IPS DF 19.7 (cell line): ENCODE data around the gene BMP7.
"Not testable (repeated sequence)": the region's sequence is repeated elsewhere in the genome, so short reads cannot be mapped to it uniquely, and the experiment has no call there.

Experiments used
- DNase-seq: peaks from one replicate; pipeline ENCODE4 v3.0.0-alpha.2; 2013; ENCODE audit warnings: low read depth, low spot score

The BMP7 gene

DNA sequence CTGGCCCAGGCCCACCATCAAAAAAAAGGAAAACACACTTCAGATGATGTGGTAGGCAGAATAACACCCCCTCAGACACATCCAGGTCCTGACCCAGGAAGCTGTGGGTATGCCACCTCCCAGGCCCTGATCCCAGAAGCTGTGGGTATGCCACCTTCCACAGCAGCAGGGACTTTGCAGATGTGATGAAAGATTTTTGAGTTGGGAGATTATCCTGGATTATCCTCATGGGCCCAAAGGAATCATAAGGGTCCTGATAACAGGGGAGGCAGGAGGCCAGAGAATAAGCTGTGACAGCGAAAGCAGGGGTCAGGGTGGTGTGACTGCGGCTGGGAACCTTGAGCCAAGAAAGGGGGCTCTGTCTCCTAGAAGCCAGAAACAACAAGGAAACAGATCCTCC, 55.0 kb downstream of the BMP7 start:
- DNase-seq: no peak

DNA sequence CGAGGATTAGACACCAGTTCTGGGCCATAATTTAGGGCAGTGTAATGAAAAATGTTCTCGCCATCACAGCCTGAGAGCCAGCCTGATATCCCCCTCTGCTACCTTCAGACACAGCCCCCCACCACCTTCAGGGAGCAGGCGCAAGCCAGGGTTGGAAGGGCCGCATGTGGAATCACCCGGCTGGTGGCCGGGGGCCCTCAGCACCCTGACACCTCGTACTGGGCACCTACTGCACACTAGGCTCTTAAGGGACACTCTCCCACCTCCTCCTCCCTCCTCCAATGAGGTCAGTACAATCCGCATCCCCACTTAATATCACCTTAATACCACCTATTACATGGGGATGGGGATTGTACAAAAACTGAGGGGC, 55.5 kb downstream of the BMP7 start:
- no peak for DNase-seq

DNA sequence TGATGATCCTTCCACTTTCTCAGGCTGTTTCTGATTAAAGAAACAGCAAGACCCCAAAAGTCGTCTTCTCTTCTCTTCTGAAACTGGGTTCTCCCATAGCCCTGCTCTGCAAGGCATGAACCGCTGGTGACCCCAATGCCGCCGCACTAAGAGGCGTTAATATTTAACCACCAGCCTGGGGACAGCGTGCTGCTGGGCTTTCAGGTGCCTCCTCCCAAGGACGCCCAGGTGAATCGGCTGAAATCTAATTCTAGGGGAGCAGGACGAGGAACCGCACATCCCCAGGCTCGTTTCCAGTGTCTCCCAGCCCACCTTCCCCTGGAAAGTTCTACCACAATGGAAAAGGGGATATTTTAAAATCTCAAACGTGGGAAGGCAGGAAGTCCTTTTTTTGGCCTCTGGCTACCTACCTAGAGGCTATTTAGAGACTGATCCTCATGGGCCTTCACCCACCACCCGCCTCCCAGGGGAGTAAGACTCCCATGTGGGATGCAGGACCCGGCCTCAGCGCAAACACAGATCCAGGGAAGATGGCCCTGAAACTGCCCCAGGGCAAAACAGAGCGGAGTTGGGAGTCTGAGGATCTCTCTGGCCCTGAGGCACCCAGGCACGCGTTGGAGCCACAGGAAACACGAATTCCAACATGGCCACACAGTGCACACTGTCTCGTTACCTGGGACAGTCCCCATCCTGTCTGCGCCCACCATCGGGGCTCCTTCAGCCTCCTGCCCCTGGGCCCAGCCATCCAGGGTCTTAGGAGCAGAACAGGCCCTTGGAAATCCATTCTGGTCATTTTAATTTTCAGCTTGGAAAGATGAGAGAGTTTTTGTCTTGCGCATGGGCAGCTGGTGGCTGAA, 56.2 kb downstream of the BMP7 start:
- no peak for DNase-seq

DNA sequence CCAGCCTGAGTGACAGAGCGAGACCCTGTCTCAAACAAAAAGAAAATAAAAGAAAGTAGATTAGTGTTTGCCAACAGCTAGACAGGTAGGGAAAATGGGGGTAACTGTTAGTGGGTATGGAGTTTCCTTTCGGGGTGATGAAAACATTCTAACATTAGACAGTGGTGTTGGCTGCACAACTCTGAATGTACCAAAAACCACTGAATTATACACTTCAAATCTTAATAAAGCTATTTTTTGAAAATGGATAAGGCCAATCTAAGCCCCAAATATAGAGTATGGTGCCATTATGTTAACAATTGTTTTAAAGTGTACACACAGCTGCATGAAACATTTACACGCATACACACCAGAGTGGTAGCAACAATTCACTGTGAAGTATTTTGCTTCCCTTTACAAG, 57.0 kb downstream of the BMP7 start:
- no peak for DNase-seq

DNA sequence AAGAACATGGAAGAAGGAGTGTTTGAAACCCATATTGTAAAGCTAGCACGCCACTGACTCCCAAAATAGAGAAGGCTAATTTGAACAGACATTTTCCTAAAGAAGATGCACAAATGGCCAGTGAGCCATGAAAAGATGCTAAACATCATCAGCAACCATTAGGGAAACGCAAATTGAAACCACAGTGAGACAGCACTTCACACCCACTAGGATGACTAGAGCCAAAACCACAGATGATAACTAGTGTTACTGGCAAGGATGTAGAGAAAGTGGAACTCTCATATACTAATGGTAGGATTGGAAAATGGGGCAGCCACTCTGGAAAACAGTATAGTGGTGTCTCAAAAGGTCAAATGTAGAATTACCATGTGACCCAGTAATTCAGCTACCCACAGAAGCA, 58.2 kb downstream of the BMP7 start:
- no peak for DNase-seq

DNA sequence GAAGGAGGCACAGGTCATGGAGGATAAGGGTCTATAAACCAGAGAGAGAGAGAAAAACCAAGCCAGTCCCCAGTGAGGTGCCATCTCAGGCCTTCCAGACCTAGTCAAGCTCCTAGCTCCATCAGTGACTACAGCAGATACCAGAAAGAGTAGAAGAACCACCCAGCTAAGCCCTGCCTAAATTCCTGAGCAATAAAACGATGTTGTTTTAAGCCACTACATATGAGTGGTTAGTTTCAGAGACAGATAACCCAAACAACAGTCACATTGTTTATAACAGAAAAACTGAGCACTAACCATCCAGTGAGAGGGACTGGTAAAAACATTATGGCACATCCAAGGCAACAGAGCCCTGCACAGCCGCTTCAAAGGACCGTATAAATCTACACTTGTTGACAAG, 59.2 kb downstream of the BMP7 start:
- no peak for DNase-seq

DNA sequence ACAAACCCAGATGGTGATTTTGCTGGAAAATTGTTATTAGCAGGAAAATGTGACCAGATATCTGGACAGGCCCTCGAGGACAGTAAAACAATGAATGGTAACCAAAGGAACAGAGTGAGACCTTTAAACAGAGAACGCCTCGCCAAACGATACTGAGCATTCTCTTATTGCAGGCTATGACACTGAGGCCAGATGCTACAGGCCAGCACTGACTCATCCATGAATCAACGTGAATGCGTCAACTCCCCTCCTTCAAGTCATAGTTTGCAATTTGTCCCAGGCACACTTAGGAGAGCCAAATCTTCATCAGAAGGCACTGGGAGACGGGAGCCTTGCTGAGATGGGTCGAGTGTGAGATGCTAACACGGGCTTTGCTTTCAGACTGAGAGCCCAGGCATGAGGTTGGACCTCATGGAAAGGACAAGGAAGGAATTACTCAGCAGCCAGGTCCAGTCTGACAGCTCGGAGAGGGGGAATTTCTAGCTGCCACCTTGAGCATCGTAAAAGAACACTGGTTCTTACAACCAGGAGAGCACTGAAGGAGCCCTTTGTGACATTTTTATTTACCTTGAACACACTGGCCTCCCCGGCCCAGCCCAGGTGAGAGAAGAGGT, 60.7 kb downstream of the BMP7 start:
- DNase-seq: no peak

DNA sequence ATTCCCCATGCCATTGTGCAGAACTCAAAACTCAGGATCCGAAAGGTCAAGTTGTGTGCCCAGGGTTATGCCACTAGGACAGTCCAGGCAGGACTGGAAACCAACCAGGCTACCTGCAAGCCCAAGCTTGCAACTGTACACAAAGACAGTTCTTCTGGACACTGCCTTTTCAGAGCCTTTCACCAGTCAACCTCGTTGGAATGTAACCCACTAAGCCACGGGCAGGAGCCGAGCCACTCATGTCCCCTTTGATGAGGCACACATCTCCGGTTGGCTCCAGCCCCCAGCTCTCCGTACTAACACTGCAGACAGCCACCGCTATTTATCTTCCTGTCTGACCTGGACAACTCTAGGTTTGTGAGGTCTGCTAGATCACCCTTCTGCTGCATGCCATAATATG, 62.5 kb downstream of the BMP7 start:
- no peak for DNase-seq

DNA sequence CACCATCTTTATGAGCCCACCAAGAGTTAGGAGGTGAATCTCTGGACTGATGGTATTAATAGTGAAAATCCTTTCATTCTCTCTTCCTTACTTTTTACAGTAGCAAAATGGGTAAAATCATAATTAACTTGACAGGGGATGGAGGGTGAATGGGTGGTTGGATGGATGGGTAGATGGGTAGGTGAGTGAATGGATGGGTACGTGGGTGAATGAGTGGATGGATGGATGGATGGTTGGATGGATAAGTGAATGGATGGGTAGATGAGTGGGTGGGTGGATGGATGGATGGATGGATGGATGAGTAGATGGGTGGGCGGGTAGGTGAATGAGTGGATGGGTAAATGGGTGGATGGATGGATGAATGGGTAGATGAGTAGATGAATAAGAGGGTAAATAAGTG, 63.2 kb downstream of the BMP7 start:
- DNase-seq: no peak

DNA sequence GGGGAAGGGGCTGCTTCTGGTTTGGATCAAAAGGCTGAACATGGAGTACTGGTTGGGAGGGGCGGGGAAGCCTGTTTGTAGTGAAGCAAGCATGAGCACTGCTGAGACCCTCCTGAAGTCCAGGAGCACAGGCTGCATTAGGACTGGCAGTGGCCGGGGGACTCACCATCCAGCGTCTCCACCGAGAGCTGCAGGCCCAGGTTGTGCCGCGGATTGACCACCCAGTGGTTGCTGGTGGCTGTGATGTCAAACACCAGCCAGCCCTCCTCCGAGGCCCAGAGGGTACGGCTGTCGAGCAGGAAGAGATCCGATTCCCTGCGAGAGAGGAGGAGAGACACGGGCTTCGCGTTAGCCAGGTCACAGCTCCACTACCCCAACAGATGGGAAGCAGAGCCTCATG, 64.1 kb downstream of the BMP7 start:
- no peak for DNase-seq

DNA sequence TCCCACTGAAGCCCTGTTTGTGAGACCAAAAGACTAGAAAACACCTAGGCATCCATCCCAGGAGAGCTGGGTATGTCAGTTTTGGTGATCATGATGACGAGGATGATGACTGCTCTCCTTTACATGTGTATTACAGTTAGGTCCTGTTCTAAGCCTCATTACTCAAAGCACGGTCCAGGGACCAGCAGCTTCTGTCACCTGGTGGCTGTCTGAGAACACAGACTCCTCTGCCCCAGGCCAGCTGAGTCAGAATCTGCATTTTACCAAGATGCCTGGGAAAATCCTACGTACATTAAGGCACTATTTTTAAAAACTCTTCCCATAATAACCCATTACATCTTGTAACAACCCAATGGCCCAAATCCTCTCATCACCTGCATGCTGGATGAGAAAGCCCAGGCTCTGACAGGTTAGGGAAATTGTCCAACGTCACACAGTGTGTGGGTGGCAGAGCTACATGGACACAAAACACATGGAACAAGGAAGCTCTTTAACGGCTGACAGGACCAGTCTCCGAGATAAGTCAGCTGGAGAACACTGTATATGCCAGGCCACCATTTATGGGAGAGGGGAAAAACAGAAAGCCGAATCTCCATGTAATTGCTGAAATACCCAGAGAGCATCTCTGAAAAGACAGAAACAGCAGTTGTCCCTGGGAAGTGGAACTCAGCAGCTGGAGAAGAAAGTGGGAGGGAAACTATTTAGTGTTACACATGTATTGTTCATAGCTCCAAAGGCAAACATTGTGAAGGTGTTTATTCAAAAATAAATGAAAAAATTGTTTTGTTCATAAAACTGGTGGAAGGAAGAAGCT, 65.4 kb downstream of the BMP7 start:
- no peak for DNase-seq

DNA sequence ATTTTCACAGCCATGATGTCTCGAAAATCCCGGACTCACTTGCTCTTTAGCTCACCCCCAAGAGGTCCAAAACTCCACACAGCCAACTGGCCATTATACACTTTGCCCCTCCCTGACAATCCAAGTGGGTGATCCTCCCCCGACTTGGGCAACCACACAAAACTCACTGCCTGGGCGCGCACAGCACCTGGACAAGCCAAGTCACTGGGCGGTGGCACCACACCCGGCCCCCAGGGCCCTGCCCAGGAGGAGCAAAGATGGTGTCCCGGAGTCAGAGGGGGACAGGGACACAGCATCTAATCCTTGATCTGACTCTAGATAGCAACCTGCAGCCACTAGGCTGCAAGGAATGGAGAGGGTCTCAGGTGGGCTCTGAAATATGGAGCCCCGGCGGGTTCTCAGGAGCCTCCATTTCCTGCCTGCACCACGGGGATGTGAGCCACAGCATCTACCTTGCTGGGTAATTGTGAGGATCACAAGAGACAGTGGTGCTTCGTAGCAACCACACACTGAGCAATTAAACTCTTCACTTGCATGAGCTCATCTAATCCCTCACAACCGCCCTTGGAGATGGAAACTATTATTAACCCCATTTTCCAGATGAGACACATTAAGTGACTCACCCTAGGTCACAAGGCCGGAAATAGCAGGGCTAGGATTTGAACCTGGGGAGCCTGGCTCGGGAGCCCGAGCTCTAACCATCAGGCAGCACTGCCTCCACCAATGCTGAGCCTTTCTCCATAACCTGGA, 66.6 kb downstream of the BMP7 start:
- no peak for DNase-seq

DNA sequence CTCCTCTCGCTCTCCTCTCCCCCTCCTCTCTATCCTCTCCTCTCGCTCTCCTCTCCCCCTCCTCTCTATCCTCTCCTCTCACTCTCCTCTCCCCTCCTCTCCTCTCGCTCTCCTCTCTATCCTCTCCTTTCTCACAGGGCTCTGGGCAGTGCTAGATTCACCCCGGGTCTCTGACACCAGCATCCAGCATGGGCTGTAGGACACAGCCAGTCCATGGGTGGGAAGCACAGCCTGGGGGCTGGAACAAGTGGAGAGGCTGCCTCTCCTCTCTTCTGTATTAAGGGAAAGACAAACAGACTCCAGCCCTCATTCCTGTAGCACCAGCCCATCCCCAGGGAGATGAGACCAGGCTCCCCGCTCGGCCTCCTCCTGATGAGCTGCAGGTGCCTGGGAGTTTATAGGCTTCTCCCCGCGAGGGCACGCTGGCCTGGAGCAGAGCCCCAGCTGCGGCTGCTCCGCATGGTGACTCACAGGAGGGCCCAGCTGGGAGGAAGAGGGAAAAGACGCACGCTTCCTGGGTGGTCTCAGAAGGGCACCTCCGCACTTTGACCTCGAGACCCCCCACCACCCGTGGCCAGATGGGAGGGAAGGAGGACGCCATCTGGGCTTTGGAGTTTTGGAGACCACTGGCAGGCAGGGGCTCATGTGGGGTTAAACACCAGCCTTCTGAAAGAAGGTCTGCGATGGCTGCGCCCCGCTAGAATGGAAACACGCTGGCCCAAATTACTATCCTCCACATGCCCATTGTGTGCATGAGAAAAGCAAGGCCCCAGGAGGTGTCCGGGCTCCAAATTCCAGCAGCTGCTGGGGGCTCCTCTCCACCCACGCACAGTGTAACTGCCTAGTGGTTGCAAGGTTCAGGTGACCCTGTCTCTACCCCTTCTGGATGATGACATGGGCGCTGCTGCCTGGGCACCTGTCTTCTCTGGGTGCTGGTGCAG, 68.0 kb downstream of the BMP7 start:
- DNase-seq: no peak

DNA sequence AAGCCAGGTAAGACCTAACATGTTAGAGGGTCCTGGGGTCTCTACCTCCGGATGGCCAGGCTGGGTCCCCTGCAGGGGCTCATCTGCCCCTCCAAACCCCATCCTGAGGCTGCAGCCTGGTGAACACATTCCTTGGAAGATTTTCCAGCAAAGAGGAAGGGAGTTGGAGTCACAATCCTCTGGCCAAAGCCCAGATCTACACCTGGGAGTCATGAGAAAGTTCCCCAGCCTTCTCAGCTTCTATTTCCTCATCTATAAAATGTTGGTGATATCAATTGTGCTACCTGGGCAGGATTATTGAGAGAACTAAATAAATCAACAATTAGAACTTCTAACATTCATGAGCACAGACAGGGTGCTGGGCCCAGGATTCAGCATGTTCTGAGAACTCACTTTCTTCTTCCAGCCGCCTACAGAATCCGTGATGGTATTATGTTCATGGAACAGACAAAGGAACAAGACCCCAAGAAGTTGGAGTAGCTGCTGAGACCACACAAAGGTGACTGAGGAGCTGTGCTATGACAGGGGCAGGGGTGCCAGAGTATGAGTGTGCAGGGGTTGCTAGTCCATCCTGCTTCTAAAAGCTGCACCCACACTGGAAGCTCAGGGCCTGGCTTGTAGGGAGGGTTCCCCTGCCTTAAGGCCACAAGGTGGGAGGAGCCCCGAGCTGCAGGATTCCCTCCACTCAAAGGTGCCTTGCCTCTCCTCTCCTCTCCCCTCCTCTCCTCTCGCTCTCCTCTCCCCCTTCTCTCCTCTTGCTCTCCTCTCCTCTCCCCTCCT, 68.9 kb downstream of the BMP7 start:
- DNase-seq: no peak

DNA sequence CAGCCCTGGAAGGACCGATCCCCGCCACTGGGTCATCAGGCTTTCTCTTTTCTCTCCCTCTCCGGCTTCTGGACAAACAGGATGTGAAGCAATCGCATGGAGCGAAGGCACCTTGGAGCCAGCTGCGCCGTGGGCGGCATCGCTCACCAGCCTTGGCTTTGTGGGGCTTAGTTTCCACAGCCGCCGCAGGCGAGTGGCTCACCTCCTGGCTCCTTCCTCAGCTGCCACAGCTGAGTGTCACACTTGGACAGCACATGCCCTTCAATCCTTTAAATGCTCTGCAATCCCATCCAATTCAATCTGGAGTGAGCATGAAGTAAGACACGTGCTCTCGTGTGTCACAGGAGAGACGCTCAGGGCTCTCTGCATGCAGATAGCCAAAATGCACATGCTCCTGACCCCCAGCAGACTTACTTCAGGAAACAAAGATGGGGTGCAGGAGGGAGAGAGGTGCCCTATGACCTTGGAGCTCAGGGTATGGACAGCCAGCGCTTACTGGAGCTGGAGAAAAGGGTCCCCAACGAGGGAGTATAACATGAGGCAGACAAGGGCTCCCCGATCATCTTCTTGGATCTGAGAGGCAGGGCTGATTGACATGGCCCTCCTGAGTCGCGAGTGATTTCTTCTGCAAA, 70.9 kb downstream of the BMP7 start:
- no peak for DNase-seq

DNA sequence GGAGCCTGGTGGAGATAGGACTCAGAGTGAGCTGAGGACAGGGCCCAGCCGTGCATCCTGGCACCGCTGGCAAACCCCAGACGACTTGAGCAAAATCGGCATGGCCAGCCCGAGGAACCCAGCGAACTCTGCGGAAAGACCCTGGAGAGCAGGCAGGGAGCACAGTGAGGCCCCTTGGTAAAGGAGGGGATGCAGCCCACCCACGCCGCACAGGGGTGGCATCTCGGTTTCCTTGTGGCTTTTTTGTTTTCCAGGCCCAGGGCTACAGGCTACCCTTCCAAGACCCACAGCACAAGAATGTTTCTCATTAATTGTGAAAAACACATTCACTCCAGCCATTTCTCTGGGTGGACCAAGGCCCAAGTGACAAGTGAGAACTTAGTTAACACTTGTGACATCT, 71.4 kb downstream of the BMP7 start:
- DNase-seq: no peak

DNA sequence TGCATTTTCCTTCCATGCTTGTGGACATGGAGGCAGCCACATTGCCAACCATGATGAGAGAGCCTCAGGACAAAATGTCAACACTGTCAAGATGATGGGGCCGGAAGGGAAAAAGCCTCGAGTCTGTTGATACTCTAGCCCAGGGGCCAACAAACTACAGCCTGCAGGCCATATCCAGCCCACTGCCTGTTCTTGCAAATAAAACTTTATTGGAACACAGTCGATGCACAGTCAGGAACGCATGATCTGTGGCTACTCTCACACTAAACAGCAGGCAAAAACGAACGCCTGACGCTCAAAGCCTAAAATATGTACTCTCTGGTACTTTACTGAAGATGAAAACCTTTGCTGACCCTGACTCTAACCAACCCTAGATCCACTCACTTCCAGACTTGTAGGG, 72.3 kb downstream of the BMP7 start:
- DNase-seq: no peak

DNA sequence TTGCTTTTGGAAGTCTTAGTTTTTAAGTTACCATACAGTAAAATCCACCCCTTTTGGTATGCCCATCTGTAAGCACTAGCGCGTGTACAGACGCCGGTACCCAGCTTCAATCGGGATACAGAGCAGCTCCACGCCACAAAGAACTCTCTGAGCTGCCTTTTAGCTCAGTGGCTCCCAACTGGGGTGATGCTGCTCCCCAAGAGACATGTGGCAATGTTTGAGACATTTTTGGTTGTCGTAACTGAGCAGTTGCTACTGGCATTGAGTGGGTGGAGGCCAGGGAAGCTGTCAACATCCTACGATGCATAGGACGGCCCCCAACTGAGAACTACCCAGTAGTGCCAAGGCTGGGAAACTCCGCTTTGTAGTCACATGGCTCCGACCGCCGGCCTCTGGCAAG, 73.3 kb downstream of the BMP7 start:
- DNase-seq: no peak

DNA sequence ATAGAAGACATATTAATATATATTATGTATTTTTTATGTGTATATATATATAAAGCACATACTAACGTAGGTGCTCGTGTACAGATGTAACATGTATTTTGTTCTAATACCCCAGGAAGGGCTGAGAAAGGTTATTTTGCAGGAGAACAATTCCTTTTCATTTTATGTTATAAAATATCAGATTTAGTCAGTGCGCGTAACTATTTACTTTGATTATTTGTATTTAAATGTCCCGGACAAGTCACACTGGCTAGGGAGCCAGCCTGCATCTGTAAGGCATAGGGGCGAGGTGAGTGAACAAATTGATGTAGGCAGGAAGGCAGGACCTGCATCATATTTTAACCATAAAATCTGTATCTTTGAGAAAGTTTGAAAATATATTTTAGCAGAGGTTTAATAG, 74.1 kb downstream of the BMP7 start:
- no peak for DNase-seq

DNA sequence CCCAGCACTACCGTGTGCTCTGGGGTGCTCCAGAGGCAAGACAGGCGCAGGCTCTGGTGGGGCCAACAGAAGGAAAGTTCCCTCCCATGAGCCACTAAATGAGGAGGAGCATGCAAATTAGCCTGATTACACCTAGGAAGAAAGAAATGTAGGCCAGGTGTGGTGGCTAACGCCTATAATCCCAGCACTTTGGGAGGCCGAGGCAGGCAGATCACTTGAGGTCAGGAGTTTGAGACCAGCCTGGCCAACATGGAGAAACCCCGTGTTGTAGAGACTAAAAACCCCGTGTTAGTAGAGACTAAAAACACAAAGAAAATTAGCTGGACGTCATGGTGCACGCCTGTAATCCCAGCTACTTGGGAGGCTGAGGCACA, 75.2 kb downstream of the BMP7 start:
- DNase-seq: not testable (repeated sequence)
